GM12892 (cell line): Measurements from ENCODE around the gene ARHGAP24.

Experiments
- POLR2A ChIP-seq: IDR thresholded peaks from 2 replicates; pipeline ENCODE4 v1.6.1; 2011; ENCODE audit warnings: low read depth, low read length, control low read depth
- POLR2AphosphoS5 ChIP-seq: IDR thresholded peaks from 2 replicates; pipeline ENCODE4 v1.6.1; 2011; ENCODE audit warnings: low read depth, low read length, control low read depth

- TF ChIP-seq POLR2AphosphoS5 (no peak), POLR2A (no peak)
These were observed 394.2 kb downstream of the ARHGAP24 start for GRCh38 chr4:85869181-85869580.
